ENCODE measurements around the gene ZNF223.

ZNF223 gene

DNA sequence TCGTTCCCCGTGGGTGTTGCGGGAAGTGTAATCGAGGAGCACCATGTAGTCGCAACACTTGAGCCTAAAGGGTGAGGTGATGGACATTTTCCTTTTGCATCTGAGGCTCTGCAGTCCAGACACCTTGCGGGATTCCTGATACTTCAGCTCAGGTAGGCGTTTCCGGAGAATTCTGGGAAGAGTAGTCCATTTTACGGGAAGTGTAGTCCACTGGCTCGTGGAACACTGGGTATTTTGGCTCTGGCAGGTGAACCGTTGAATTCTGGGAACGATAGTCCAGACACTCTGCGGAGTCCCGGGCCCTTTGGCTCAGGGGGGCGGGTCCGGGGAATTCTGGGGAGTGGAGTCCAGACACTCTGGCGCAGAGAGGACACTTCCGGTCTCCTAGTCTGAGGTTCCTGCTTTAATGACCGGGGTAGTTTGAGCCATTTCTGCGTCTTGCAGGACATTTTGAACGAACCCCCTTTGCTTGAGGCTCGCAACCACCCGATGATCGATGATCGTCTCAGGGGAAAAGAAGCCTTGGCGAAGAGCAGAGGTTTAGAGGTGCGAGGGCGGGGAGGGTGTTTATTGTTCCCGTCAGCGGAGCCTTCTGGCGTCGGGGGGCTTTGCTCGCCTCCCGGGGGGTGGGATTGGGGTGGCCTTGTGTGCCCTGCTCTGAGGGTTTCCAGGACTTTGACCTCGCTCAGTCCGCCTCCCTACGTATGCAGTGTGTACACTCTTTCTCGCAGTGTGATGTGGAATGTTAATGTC is at the start of gene ZNF223:
Gene ZNF223, plus strand, starts transcription at position 387 of the 753 bp plus-strand sequence. CDS start 3,141 bp downstream, outside the sequence.
- DNase-seq (ENCODE audit: low read depth): peak; percentile 32

DNA sequence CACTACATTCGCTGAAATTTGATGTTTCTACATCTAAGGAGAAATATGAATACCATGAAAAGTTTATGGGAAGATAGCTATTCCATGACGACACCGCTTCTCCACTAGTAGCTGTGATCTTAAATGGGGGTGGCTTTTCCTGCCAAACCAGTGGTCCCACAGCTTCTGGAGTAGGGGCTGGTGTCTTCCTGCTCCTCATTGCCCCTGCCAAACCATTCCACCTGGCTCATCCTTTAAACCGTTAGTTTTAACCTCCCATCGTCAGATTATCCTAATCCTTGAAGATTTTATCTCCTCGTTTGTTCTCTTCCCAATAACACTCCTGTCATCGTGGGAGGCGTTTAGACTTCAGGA is 49.6 kb upstream of the ZNF223 start:
- no peak for DNase-seq (ENCODE audit: low read depth)

DNA sequence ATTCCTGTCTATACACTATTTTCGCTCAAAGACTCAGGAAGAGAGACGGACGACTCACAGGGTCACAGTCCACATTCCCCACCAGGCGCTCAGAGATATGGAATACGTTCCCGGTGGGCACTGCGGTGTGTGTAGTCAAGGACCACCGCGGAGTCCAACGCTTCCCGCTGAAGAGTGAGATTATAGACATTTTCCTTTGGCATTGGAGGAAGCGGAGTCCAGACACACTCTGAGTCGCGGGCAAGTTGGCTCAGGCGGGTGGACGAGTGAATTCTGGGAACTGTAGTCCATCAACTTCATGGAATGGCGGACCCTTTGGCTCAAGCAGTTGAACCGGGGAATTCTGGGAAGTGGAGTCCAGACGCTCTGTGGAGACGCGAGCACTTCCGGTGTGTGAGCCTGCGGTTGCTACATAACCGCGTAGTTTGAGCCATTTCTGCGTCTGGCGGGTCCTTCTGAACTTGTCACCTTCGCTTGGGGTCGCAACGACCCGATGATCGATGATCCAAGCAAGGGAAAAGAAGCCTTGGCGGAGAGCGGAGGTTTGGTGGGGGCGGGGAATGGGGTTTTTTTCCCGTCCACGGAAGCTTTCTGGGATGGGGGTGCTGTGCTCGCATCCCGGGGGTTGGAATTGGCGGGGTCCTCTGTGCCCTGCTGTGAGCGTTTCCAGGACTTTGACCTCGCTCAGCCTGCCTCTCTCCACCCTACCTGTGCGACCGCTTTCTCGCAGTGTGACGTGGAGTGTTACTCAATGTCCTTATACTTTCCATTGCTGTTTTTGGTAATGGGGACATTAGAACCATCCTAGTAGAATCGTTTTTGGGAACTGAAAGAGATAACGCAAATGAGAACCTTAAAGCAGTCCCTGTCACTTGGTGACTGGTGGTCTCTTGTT is 49.0 kb upstream of the ZNF223 start, which contains the start of gene ZNF230:
Gene ZNF230, plus strand, starts transcription at position 392 of the 895 bp plus-strand sequence. CDS start 4,122 bp downstream, outside the sequence.
- DNase-seq (ENCODE audit: low read depth): peak; percentile 74

DNA sequence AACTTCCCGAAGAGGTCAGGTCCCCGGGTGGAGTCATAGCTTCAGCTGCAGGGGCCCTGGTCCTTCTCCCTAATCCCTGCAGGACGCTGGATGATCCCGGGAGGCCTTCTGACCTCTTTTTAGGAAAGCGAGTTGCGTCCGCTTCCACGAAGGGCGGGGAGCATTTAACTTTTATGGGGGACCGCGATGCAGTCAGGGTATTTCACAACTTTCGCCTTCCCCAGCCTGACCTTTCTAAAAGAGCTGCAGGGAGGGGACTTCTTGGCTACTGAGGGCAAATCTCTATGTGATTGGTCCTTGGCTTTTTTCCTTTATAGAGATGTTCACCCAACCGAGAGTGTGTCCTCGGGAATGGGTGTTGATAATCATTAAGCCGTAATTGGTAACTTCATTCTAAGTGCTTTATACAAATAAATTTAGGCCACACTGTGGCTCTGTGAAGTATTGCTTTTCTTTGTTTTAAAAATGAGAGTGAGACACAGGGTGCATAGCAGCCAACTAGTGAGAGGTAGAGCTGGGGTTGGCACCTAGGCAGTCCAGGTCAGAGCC is 48.3 kb upstream of the ZNF223 start:
- DNase-seq (ENCODE audit: low read depth): no peak

DNA sequence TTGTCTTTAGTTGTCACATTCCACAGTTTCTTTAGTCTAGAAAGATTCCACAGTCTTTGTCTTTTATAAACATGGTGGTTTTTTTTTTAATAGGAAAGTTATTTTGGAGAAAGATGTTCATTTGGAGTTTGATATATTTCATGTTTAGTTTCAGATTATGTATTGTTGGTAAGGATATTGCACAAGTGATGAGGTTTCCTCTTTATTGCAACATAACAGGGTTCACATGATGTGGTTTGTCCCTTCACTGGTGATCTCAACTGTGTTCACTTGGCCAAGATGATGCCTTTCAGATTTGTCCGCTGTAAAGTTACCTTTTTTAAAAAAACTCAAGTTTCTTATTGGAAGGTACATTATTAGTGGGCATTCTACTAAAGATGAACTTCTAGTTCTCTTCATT is 45.9 kb upstream of the ZNF223 start:
- no peak for DNase-seq (ENCODE audit: low read depth)

DNA sequence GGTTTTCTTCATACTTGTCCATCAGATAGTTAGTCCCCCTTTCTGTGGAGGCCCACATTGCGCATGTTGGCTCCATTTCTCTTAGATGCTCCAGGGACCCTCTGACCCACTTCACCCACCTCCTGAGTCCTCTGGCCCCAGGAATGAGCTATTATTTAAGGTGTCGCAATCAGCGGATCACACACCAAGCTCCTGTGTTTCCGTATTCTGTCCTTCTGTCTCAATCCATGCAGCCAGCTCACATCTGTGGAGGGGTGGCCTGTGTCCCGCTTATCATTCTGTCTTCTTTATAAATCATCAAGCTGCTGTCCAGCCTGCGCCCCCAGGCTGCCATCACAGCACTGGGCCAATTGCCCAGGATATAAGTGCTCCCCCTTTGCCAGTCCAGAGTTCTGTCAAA is 44.4 kb upstream of the ZNF223 start:
- DNase-seq (ENCODE audit: low read depth): no peak

DNA sequence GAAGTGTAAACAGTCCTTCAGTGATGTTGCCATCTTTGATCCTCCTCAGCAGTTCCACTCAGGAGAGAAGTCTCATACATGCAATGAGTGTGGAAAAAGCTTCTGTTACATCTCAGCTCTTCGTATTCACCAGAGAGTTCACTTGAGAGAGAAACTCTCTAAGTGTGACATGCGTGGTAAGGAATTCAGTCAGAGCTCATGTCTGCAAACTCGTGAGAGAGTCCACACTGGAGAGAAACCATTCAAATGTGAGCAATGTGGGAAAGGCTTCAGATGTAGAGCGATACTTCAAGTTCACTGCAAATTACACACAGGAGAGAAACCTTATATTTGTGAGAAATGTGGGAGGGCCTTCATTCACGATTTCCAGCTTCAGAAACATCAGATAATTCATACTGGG is 41.4 kb upstream of the ZNF223 start:
- DNase-seq (ENCODE audit: low read depth): no peak

DNA sequence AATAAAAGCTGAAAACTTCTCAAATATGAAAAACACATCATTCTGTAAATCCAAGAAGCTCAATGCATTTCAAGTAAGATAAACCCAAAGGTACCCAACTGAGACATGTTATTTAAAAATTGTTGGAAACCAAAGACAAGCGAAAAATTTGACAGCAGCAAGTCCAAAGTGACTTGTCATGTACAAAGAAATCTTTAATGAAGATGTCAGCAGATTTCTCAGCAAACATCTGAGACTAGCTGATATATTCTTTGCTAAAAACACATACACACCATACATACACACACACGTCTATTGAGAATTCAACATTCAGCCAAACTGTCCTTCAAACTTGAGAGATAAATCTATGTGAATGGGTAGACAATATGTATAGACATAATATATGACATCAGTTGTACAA is 32.3 kb upstream of the ZNF223 start:
- no peak for DNase-seq (ENCODE audit: low read depth)

DNA sequence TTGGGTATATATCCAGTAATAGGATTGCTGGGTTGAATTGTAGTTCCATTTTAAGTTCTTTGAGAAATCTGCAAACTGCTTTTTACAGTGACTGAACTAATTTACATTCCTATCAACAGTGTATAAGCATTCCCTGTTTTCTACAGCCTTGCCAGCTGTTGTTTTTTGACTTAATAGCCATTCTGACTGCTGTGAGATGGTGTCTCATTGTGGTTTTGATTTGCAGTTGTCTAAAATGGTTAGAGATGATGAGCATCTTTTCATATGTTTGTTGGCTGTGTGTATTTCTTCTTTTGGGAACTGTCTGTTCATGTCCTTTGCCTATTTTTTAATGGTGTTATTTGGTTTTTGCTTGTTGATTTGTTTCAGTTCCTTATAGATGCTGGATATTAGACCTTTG is 30.6 kb upstream of the ZNF223 start:
- DNase-seq (ENCODE audit: low read depth): no peak

DNA sequence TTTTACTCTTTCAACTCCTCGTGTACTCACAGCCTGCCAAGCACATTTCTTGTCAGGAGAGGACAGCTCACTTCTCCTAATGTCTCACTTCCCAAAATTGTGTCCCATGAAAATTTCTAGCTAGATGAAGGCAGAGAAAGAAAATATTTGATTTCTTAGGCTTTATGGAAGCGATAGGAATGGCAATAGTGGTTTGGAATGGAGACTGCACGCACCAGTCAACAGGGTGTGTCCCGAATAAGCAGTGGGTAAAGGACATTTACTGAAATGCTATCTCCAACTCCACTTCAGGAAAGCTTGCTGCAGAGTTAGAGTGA is 27.0 kb upstream of the ZNF223 start:
- DNase-seq (ENCODE audit: low read depth): no peak

DNA sequence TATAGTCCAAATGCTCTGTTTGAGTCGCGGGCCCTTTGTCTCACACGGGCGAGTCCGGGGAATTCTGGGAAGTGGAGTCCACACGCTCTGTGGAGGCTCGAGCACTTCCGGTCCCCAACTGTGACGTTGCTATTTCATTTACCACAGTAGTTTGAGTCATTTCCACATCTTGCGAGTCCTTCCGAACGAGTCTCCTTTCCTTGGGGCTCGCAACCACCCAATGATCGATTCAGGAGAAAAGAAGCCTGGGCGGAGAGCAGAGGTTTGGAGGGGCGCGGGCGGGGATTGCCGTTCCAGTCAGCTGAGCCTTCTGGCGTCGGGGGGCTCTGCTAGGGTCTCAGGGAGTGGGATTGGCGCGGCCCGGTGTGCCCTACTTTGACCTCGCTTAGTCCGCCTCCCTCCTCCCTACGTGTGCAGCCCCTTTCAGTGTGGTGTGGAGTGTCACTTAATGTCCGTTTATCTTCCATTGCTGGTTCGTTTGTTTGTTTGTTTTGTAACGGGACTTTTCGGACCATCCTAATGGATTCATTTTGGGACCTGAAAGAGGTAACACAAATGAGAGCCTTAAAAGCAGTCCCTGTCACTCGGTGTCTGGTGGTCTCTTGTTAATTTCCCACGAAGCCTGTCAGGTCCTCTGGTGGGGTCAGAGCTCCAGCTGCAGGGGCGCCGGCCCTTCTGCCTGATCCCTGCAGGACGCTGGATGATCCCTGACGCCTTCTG is 26.5 kb upstream of the ZNF223 start, which contains the start of gene ZNF222:
Gene ZNF222, plus strand, starts transcription at position 163 of the 720 bp plus-strand sequence. Its CDS starts 58 bp downstream, at position 221.
- DNase-seq (ENCODE audit: low read depth): peak; percentile 51

DNA sequence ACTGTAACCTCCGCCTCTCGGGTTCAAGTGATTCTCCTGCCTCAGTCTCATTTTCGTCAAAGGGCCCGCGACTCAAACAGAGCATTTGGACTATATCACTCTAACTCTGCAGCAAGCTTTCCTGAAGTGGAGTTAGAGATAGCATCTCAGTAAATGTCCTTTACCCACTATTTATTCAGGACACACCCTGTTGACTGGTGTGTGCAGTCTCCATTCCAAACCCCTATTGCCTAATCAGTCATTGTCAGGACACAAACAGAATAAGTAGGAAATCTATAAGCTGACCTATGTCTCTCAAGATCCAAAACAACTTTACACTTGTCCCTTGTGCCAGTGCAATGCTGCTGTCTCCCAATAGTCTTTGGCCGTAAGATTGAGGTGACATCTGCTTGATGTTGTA is 25.2 kb upstream of the ZNF223 start:
- no peak for DNase-seq (ENCODE audit: low read depth)

DNA sequence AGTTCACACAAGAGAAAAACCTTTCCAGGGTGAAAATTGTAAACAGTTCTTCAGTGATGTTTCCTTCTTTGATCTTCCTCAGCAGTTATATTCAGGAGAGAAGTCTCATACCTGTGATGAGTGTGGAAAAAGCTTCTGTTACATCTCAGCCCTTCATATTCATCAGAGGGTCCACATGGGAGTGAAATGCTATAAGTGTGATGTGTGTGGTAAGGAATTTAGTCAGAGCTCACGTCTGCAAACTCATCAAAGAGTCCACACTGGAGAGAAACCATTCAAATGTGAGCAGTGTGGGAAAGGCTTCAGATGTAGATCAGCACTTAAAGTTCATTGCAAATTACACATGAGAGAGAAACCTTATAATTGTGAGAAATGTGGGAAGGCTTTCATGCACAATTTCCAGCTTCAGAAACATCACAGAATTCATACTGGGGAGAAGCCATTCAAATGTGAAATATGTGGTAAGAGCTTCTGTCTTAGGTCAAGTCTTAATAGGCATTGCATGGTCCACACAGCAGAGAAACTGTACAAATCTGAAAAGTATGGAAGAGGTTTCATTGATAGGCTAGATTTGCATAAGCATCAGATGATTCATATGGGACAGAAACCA is 19.7 kb upstream of the ZNF223 start:
- no peak for DNase-seq (ENCODE audit: low read depth)

DNA sequence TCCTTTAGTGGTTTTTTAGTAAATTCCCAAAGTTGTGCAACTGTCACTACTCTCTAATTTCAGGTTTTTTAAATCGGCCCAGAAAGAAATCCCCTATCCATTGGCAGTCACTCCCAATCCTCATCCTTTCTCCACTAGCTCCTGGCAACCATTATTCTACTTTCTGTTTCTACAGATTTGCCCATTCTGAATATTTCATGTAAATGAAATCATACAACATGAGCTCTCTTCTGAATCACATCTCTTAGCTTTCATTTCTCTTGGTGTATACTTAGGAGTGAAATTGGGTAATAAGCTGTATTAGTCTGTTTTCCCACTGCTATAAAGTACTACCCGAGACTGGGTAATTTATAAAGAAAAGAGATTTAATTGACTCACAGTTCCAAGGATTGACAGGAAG is 9.7 kb upstream of the ZNF223 start:
- DNase-seq (ENCODE audit: low read depth): no peak

DNA sequence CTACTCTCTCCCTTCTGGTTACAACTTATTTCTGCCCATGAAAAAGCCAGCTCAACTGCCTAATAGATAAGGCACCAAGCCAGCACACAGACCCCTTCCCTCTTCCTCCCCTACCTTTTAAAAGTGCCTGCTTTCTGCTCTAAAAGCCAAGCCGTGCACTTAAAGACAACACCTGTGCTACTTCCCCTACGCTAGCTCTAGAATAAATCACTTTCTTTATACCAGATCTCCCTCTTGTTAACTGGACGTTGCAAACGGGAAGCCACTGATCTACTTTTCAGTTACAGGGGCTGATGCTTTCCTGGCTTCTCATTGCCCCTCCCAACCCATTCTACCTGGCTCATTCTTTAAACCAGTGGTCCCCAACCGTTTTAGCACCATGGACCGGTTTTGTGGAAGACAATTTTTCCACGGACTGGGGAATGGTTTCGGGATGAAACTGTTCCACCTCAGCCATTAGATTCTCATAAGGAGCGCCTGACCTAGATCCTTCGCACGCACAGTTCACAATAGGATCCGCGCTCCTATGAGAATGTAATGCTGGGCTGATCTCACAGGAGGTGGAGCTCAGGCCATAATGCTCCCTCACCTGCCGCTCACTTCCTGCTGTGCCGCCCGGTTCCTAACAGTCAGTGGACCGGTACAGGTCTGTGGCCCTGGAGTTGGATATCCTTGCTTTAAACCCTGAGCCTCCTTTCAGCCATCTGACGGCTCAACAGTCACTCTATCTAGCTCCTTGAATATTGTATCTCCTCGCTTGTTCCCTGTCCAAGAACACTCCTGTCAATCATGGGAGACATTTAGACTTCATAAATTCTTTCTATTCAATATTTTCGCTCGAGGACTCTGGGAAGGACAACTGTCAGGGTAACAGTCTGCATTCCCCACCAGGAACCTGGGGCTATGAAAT is 841 bp upstream of the ZNF223 start:
- no peak for DNase-seq (ENCODE audit: low read depth)

DNA sequence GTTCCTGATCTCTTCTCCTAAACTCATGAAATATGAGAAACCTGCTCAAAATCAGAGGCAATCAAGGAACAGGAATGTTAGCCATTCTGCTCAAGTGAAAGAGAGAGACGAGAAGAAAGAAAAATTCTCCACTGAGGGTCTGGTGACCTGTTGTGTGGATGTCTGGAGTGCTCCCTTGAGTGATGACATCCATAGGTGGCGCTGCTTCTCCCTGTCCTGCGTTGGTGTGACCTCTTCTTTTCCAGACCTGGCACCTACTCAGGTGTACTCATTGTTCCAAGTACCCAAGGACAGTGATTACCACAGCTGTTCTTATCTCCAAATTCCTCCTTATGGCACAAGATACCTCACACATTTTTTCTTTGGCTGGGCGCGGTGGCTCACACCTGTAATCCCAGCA is 4.0 kb downstream of the ZNF223 start:
- DNase-seq (ENCODE audit: low read depth): no peak

DNA sequence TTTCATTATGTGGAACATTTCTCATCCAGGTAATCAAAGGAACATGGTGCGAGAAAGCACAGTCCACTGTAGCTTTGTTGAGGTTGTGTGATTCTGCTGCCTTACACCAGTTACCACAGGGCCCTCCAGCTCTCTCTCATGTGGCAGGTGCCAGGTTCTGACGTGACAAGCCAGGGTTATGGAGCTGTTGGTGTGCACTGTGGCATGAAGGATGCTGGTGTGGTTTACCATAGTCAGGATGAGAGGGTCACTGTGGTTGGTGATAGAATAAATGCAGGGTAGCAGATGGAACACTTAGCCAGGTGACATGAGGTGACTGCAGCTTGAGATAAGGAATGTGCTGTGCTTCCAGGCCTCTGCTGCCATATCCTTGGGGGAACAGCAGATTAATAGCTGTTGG is 7.4 kb downstream of the ZNF223 start:
- no peak for DNase-seq (ENCODE audit: low read depth)

DNA sequence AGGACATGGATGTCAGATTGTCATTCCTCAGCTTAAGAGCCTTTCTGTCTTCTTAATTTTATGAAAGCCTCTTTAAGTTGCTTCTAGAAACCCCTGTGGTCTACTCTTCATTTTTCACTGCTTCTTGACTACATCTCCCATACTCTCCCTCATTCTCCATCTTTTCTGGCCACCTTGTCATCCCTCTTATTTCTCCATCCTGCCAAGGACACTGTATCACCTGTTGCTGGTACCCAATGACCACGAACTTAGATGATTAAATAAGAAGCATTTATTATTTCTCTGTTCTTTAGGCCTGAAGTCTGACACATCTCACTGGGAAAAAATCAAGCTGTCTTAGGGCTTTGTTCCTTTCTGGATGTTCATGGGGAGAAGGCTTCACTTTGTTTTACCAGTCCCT is 9.2 kb downstream of the ZNF223 start:
- DNase-seq (ENCODE audit: low read depth): no peak

DNA sequence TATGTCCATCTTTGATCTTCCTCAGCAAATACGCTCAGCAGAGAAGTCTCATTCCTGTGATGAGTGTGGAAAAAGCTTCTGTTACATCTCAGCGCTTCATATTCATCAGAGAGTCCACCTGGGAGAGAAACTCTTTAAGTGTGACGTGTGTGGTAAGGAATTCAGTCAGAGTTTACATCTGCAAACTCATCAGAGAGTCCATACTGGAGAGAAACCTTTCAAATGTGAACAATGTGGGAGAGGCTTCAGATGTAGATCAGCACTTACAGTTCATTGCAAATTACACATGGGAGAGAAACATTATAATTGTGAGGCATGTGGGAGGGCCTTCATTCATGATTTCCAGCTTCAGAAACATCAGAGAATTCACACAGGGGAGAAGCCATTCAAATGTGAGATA is 14.5 kb downstream of the ZNF223 start:
- no peak for DNase-seq (ENCODE audit: low read depth)

DNA sequence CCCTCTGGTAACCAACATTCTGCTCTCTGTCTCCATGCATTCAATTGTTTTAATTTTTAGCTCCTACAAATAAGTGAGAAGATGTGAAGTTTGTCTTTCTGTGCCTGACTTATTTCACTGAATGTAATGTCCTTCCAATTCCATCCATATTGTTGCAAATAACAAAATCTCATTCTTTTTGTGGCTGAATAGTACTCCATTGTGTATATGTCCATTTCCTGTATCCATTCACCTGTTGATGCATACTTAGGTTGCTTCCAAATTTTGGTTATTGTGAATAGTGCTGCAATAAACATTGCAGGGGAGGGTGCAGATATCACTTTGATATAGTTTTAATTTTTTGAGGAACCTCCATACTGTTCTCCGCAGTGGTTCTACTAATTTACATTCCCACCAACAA is 17.6 kb downstream of the ZNF223 start:
- no peak for DNase-seq (ENCODE audit: low read depth)
